Cardiac muscle cell (in vitro differentiated cells and primary cell): ENCODE measurements around the gene CEP41. TPM values are rescaled to one million over a fixed set of nuclear protein-coding genes. Genes with fewer than 3 reads are reported as not detected.

Experiments
- DNase-seq, 2 donors: peaks; one replicate each; pipeline versions ENCODE4 v3.0.0 to v3.0.0-alpha.2; 2010 to 2017; ENCODE audit warnings: low read depth in 1 of 2, low spot score in 1 of 2
- H3K27ac ChIP-seq: fragments of 200-600 bp; sonication (generic); 2 replicates; pipeline ENCODE4 v1.5.1; 2016
- H3K27me3 ChIP-seq: fragments of 200-600 bp; sonication (generic); 2 replicates; pipeline ENCODE4 v1.6.0; 2016; ENCODE audit warnings: control low read depth
- H3K36me3 ChIP-seq: fragments of 200-600 bp; sonication (generic); 2 replicates; pipeline ENCODE4 v1.5.1; 2016; ENCODE audit warnings: control low read depth
- H3K4me1 ChIP-seq: fragments of 200-600 bp; sonication (generic); 2 replicates; pipeline ENCODE4 v1.8.1; 2017; ENCODE audit warnings: low read depth, mild to moderate bottlenecking, mixed run types
- H3K4me3 ChIP-seq: fragments of 200-600 bp; sonication (generic); 2 replicates; pipeline ENCODE4 v1.5.1; 2016; ENCODE audit warnings: mild to moderate bottlenecking
- H3K9me3 ChIP-seq: fragments of 200-600 bp; sonication (generic); 2 replicates; pipeline ENCODE4 v1.5.1; 2017; ENCODE audit warnings: low read depth, mild to moderate bottlenecking, control low read depth
- polyA plus RNA-seq: library from polyadenylated mRNA; unstranded; fragments of >200 nt; fragmentation: Nextera tagmentation; extraction: Ambion mirVana; gene quantifications from 2 replicates; pipeline ENCODE4 v1.2.1, GENCODE V29; 2016
- total RNA-seq: library from RNA; depleted of rRNA; stranded (reverse); fragments of >200 nt; gene quantifications from 2 replicates; pipeline ENCODE4 v1.2.3, GENCODE V29; 2016
- TF ChIP-seq, protein P1 (sequence below): IDR thresholded peaks from 2 replicates; pipeline ENCODE4 v1.5.1; 2012; ENCODE audit warnings: low read depth, mild to moderate bottlenecking, low read length

The CEP41 gene
- total and polyA plus RNA-seq, 2 experiments from 2014 or later, result 8.0 to 27.4 TPM

DNA sequence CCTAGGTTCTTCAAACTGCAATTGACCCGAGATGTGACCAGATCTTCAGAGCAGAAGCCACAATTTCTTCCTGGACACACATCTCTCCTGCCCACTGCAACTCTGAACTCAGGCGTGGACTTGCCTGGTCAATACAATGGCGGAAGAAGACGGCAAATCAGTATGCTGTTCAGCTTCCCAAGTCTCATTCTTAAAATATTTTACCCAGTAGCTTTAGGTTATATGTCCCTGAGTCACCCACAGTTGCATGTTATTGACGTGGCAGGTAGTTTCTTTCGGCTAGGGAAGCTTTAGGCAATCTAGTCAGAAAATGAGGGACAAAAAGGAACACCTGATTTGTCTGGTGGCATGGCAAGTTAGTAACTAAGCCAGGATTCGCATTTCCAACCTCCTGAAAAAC lies 22.5 kb downstream of the CEP41 start:
- Histone ChIP-seq H3K4me3 (no peak overlapping the region), H3K36me3 (no peaks in the 10 kb centered on the region), H3K27ac (no peak overlapping the region), H3K9me3 (no peaks in the 10 kb centered on the region), H3K4me1 (peaks cover 28% of the 10 kb centered on the region), H3K27me3 (no peaks in the 10 kb centered on the region)
- DNase-seq, result no peak
- TF ChIP-seq, protein P1, sequence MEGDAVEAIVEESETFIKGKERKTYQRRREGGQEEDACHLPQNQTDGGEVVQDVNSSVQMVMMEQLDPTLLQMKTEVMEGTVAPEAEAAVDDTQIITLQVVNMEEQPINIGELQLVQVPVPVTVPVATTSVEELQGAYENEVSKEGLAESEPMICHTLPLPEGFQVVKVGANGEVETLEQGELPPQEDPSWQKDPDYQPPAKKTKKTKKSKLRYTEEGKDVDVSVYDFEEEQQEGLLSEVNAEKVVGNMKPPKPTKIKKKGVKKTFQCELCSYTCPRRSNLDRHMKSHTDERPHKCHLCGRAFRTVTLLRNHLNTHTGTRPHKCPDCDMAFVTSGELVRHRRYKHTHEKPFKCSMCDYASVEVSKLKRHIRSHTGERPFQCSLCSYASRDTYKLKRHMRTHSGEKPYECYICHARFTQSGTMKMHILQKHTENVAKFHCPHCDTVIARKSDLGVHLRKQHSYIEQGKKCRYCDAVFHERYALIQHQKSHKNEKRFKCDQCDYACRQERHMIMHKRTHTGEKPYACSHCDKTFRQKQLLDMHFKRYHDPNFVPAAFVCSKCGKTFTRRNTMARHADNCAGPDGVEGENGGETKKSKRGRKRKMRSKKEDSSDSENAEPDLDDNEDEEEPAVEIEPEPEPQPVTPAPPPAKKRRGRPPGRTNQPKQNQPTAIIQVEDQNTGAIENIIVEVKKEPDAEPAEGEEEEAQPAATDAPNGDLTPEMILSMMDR, result no peak

DNA sequence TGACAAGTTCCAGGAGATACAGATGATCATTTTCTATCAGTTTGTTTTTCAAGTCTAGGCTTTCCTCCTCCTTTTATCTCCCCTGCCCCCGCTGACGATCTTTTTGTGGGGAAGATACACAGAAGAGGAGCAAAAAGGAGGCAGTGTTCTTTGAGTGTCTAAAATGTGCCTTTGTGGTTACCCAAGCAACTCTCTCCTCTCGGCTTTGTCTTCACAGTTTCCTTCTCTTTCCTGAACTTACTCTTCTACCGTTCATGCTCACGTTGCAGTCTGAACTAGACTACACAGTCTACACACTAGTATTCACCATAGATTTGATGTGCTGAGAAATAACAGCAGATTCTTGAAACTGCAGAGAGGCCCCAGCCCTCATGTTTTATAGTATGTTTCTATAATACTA lies 23.6 kb downstream of the CEP41 start:
- no peaks in the 10 kb centered on the region for H3K9me3 ChIP-seq
- H3K4me3 ChIP-seq, result no peak overlapping the region
- TF ChIP-seq, protein P1, result no peak
- no peaks in the 10 kb centered on the region for H3K36me3 ChIP-seq
- peaks cover 28% of the 10 kb centered on the region for H3K4me1 ChIP-seq
- no peaks in the 10 kb centered on the region for H3K27me3 ChIP-seq
- H3K27ac ChIP-seq, result no peak overlapping the region
- DNase-seq, result peak in 1 of 2 donors; percentile 12

DNA sequence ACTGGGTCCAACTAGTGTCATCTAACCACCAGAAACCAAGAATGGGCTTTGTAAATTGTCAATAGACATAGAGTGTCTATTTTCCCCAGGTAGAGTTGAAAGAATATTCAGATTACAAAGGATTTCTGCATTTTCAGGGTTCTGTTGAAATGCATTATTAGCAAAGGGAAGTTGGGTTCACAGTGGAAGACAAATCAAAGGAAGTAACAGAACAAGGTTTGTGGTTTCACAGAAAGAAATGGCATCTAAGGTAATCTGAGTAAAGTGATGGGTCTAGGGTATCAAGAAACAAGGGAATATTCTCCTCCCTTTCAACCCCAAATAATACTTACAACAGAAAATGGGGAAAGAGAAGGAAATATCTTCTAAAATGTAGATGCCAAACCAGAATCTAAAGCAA lies 25.8 kb downstream of the CEP41 start:
- TF ChIP-seq, protein P1, result no peak
- H3K4me1 ChIP-seq, result peaks cover 24% of the 10 kb centered on the region
- no peak overlapping the region for H3K4me3 ChIP-seq
- no peak overlapping the region for H3K27ac ChIP-seq
- H3K9me3 ChIP-seq, result no peaks in the 10 kb centered on the region
- H3K36me3 ChIP-seq, result no peaks in the 10 kb centered on the region
- no peaks in the 10 kb centered on the region for H3K27me3 ChIP-seq
- no peak for DNase-seq

DNA sequence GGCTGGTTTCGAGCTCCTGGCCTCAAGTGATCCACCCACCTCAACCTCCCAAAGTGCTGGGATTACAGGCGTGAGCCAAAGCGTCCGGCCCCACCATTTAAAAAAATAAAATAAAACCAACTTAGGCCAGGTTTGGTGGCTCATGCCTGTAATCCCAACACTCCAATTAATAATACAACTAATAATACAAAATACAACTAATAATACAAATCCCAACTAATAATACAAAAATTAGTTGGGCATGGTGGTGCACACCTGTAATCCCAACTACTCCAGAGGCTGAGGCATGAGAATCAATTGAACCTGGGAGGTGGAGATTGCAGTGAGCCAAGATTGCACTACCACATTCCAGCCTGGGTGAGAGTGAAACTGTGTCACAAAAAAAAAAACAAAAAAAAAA lies 27.6 kb downstream of the CEP41 start:
- Histone ChIP-seq H3K36me3 (no peaks in the 10 kb centered on the region), H3K27ac (no peak overlapping the region), H3K4me3 (no peak overlapping the region), H3K9me3 (no peaks in the 10 kb centered on the region), H3K4me1 (peaks cover 30% of the 10 kb centered on the region), H3K27me3 (no peaks in the 10 kb centered on the region)
- TF ChIP-seq, protein P1, result no peak
- DNase-seq, result no peak

DNA sequence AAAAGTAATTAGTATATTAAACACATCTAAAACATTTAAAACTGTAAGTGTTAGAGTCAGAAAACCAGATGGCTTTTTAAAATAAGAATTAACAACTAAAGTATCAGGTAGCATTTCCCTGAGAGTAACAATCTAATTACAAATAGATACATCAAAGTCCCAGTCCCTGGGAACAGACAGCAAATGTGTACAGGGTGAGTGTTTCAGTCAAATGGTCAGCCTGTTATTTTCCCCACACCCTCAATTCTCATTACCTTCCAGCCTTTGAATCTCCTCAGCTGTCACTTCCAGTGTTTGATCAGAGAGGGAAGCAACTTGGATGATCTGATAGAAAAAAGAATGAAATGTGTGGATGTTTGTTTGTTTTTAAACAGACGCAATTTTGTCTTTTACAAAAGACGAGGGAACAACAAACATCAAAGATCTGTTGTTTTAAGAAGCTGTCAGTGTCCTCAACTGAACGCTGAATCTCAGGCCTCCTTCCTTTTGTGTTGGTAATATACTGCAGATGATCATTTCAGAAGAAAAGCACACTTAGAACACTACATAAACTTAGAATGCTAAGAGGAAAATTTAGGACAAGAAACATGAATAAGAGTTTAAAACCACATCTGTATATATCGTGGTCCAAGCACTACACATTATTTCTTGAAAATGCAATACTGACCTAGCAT lies 29.8 kb downstream of the CEP41 start:
- Histone ChIP-seq H3K27me3 (no peaks in the 10 kb centered on the region), H3K36me3 (no peaks in the 10 kb centered on the region), H3K27ac (peak overlapping the region; percentile 31), H3K4me3 (no peak overlapping the region), H3K9me3 (no peaks in the 10 kb centered on the region), H3K4me1 (peaks cover 19% of the 10 kb centered on the region)
- TF ChIP-seq, protein P1, result no peak
- DNase-seq, result no peak

DNA sequence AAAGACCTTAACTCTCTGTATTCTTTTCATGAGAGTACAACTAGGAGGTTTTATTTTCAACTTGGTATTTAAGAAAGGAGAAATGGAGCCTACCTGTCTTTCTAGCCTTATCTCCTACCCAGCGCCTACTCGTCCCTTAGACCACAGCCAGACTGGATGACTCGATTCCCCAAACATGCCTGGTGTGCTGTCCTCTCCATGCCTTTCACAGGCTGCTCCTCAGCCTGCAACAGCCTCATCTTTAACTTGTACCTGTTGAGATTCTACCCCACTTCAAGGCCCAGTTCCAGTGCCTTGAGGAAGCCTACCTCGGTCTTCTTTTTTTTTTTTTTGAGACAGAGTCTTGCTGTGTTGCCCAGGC lies 31.1 kb downstream of the CEP41 start:
- H3K27ac ChIP-seq, result peak overlapping the region; percentile 46
- no peak for DNase-seq
- no peaks in the 10 kb centered on the region for H3K36me3 ChIP-seq
- TF ChIP-seq, protein P1, result no peak
- no peaks in the 10 kb centered on the region for H3K9me3 ChIP-seq
- H3K4me1 ChIP-seq, result peaks cover 19% of the 10 kb centered on the region
- no peaks in the 10 kb centered on the region for H3K27me3 ChIP-seq
- no peak overlapping the region for H3K4me3 ChIP-seq
